DND-41 (cell line): ENCODE data around the gene CYP11A1.

ENCODE experiments used
- CTCF ChIP-seq: IDR thresholded peaks from 2 replicates; pipeline ENCODE4 v1.5.1; 2012; ENCODE audit warnings: borderline replicate concordance, low read length, moderate library complexity, mild to moderate bottlenecking; ENCODE audit not compliant: poor library complexity, severe bottlenecking; ENCODE audit errors: extremely low read depth
- EZH2 ChIP-seq: IDR thresholded peaks from 3 replicates; pipeline ENCODE4 v1.6.1; 2012; ENCODE audit warnings: borderline replicate concordance, low read depth, mild to moderate bottlenecking, moderate library complexity, low read length, inconsistent platforms; ENCODE audit not compliant: severe bottlenecking

GRCh38 chr15:74375303-74375693, 7.9 kb upstream of the CYP11A1 start:
- peak; percentile 91 for TF ChIP-seq CTCF
- no peak for TF ChIP-seq EZH2
